ENCODE data around the gene VEGFC. TPM values are rescaled to one million over a fixed set of nuclear protein-coding genes. Genes with fewer than 3 reads are reported as not detected.

Gene VEGFC
- total and polyA plus RNA-seq, 10 of the 15 experiments (the other 5 are each of a cell fraction or from before 2014, with no cell fraction given), result 0.03 to 0.04 TPM; not detected in 8

DNA sequence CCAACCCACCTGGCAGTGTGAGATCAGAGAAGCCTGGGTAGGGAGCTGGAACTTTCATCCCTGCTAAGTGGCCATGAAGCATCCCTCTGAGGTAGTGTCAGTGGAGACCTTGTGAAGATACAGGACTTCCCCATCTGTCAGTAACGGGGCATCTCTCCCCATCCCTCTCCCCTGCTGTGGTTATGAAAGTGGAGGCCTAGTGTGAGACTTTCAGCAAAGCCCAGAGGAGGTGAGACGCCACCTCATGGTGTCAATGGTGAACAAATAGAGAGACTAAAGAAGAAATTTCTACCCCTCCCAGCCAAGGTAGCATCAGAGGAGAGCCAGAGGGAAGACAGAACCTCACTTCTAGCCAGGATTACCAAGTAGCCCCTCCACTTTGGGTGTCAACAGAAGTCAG, 150.2 kb downstream of the VEGFC start:
- Histone ChIP-seq H3K79me2 (ENCODE audit: control insufficient read depth, insufficient read depth, low read length) (no peaks in the 10 kb centered on the region), H3K9me3 (replicated peaks; ENCODE audit: control insufficient read depth, insufficient read depth, low read length) (no peaks in the 10 kb centered on the region), H3K27ac (ENCODE audit: control insufficient read depth, insufficient read depth) (no peak overlapping the region), H3K4me1 (ENCODE audit: control insufficient read depth, insufficient read depth, low read length) (no peaks in the 10 kb centered on the region), H3K4me2 (ENCODE audit: control insufficient read depth, insufficient read depth) (no peak overlapping the region), H3K27me3 (replicated peaks in 1 of 2; ENCODE audit: control insufficient read depth in 2 of 2, insufficient read depth in 2 of 2, low read length in 1 of 2) (no peaks in the 10 kb centered on the region), H2AFZ (ENCODE audit: control insufficient read depth, low read depth, low read length) (no peak overlapping the region), H3K36me3 (ENCODE audit: control insufficient read depth in 2 of 2, insufficient read depth in 2 of 2, low read length in 1 of 2) (no peaks in the 10 kb centered on the region), H3K9ac (ENCODE audit: control insufficient read depth, insufficient read depth, low read length) (no peak overlapping the region), H4K20me1 (ENCODE audit: control insufficient read depth, insufficient read depth) (no peaks in the 10 kb centered on the region), H3K4me3 (no peak overlapping the region)
- no TSS peak for BruUV-seq (replicated peaks)
- RAD21 ChIA-PET (ENCODE audit: unreplicated experiment), result interaction anchor here (0.8 to 1.7 kb wide), 3 partner anchors 177 to 265 kb away, joined by 3 to 6 read pairs (median 5); no protein-coding TSS in a partner anchor
- SMC1A ChIA-PET (ENCODE audit: uncharacterized antibody, unreplicated experiment), result interaction anchor here (1.0 to 1.1 kb wide), 3 partner anchors 32 to 259 kb away, joined by 3 read pairs; no protein-coding TSS in a partner anchor
- DNase-seq (ENCODE audit: low read depth, low spot score) (no peak), ATAC-seq (peak; percentile 74), FAIRE-seq (no peak)
- in situ Hi-C loops (cut with MboI) (loop anchor here (10.0 kb wide), 1 partner anchor 268 kb away; no protein-coding TSS in a partner anchor), intact Hi-C loops (cut with micrococcal nuclease; ENCODE audit: unreplicated experiment) (loop anchor here (2.0 kb wide), 1 partner anchor 266 kb away; no protein-coding TSS in a partner anchor)
- POLR2A ChIA-PET, result no interaction called here
- CTCF ChIA-PET, result interaction anchor here (0.9 to 1.4 kb wide), 3 partner anchors 177 to 265 kb away, joined by 3 to 4 read pairs (median 3); no protein-coding TSS in a partner anchor
- WGBS (ENCODE audit: insufficient coverage, insufficient replicate concordance, low lambda C conversion rate, missing lambda C conversion rate), result 0% methylated on average over 2 of the region's 2 CpGs
- TF ChIP-seq IRF4 (IDR thresholded peaks at IDR 0.05; ENCODE audit: low read depth, low read length) (no peak), MEF2A (IDR thresholded peaks at IDR 0.05; ENCODE audit: insufficient read depth, low read depth, low read length) (no peak), SMC3 (IDR thresholded peaks at IDR 0.05; ENCODE audit: borderline replicate concordance, low read length) (peak; percentile 44; the same call in 1 of the 2 replicates), NFIC (IDR thresholded peaks at IDR 0.05; ENCODE audit: low read depth, low read length) (no peak), RUNX3 (IDR thresholded peaks at IDR 0.05; ENCODE audit: low read length) (no peak), RAD21 (IDR thresholded peaks at IDR 0.05; ENCODE audit: insufficient read depth, low read depth, low read length) (peak; percentile 43), NR2F1 (conservative IDR thresholded peaks at IDR 0.05) (no peak), PAX8 (IDR thresholded peaks at IDR 0.05) (no peak), CHD2 (IDR thresholded peaks at IDR 0.05; ENCODE audit: borderline replicate concordance, low read depth, low read length) (no peak), TBL1XR1 (IDR thresholded peaks at IDR 0.05; ENCODE audit: low read depth, low read length) (no peak), CREB1 (IDR thresholded peaks at IDR 0.05; ENCODE audit: low read depth) (no peak)
- TF ChIP-seq, protein P1, sequence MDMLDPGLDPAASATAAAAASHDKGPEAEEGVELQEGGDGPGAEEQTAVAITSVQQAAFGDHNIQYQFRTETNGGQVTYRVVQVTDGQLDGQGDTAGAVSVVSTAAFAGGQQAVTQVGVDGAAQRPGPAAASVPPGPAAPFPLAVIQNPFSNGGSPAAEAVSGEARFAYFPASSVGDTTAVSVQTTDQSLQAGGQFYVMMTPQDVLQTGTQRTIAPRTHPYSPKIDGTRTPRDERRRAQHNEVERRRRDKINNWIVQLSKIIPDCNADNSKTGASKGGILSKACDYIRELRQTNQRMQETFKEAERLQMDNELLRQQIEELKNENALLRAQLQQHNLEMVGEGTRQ (IDR thresholded peaks at IDR 0.05; ENCODE audit: borderline replicate concordance, low read depth, low read length), result no peak
- TF ChIP-seq, protein P2, sequence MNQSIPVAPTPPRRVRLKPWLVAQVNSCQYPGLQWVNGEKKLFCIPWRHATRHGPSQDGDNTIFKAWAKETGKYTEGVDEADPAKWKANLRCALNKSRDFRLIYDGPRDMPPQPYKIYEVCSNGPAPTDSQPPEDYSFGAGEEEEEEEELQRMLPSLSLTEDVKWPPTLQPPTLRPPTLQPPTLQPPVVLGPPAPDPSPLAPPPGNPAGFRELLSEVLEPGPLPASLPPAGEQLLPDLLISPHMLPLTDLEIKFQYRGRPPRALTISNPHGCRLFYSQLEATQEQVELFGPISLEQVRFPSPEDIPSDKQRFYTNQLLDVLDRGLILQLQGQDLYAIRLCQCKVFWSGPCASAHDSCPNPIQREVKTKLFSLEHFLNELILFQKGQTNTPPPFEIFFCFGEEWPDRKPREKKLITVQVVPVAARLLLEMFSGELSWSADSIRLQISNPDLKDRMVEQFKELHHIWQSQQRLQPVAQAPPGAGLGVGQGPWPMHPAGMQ (IDR thresholded peaks at IDR 0.05; ENCODE audit: borderline replicate concordance), result no peak
- TF ChIP-seq, protein P3, sequence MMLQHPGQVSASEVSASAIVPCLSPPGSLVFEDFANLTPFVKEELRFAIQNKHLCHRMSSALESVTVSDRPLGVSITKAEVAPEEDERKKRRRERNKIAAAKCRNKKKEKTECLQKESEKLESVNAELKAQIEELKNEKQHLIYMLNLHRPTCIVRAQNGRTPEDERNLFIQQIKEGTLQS (IDR thresholded peaks at IDR 0.05; ENCODE audit: borderline replicate concordance, extremely low read depth, low read depth, low read length), result no peak
- TF ChIP-seq, protein P4, sequence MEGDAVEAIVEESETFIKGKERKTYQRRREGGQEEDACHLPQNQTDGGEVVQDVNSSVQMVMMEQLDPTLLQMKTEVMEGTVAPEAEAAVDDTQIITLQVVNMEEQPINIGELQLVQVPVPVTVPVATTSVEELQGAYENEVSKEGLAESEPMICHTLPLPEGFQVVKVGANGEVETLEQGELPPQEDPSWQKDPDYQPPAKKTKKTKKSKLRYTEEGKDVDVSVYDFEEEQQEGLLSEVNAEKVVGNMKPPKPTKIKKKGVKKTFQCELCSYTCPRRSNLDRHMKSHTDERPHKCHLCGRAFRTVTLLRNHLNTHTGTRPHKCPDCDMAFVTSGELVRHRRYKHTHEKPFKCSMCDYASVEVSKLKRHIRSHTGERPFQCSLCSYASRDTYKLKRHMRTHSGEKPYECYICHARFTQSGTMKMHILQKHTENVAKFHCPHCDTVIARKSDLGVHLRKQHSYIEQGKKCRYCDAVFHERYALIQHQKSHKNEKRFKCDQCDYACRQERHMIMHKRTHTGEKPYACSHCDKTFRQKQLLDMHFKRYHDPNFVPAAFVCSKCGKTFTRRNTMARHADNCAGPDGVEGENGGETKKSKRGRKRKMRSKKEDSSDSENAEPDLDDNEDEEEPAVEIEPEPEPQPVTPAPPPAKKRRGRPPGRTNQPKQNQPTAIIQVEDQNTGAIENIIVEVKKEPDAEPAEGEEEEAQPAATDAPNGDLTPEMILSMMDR (IDR thresholded peaks at IDR 0.05 in 2 of 3, conservative IDR thresholded peaks at IDR 0.05 in 1 of 3; ENCODE audit: control insufficient read depth in 2 of 3, extremely low read depth in 1 of 3, insufficient read depth in 1 of 3, low read depth in 3 of 3, low read length in 3 of 3), result peak; percentile 11 to 20 (median 15); a peak in 2 of 6 replicates
